Left cardiac atrium (tissue), 4 donors: Measurements from ENCODE around the gene MICALL2. TPM values are rescaled to one million over a fixed set of nuclear protein-coding genes. Genes with fewer than 3 reads are reported as not detected.

Source experiments
- ATAC-seq, 2 donors: fragments of 200-7000 bp; cut with Tn5 transposase; one replicate each; pipeline ENCODE4 v1.9.1; 2020; ENCODE audit warnings: mild to moderate bottlenecking in 2 of 2, moderate library complexity in 2 of 2
- DNase-seq: peaks from one replicate; pipeline ENCODE4 v3.0.0-alpha.2; 2020
- intact Hi-C, 2 donors: fragments of 100-400 bp; cut with DNase I; formaldehyde crosslinking; loops; one replicate each; pipeline versions ENCODE4 v1.14.1 to v1.15.1; 2022 to 2023
- total RNA-seq, 2 donors: library from RNA; stranded (reverse); fragmentation: NEBNext Ultra II Directional; extraction: Animal tissue kit (Norgen Biotek cat#: 25700); gene quantifications; one replicate each; pipeline ENCODE4 v1.2.1, GENCODE V29; 2021
- donor health status: DM: no; HTN: yes; CAD: no.
- donor health status: DM: no; HTN: yes; CAD: no; lungs with severe emphysema.
- donor health status: DM: yes; HTN: yes; CAD: no.
- donor health status: Dilated cardiomyopathy.

MICALL2 gene
- total RNA-seq, 2 donors from 2014 or later, result 9.9 to 21.8 TPM

GRCh38 chr7:1440620-1441019 is 18.6 kb downstream of the MICALL2 start:
- DNase-seq (no peak), ATAC-seq (no peak)
- intact Hi-C loops, result no loop called here

- intact Hi-C loops, result no loop called here
- no peak for DNase-seq
- ATAC-seq, result no peak
These were observed 19.6 kb downstream of the MICALL2 start for GRCh38 chr7:1439373-1440363.

GRCh38 chr7:1438821-1439220 is 20.4 kb downstream of the MICALL2 start:
- no peak for DNase-seq
- intact Hi-C loops, result no loop called here
- no peak for ATAC-seq

GRCh38 chr7:1438208-1438607 is 21.1 kb downstream of the MICALL2 start:
- no peak for ATAC-seq
- intact Hi-C loops, result no loop called here
- no peak for DNase-seq

GRCh38 chr7:1437155-1437880 is 22.0 kb downstream of the MICALL2 start:
- ATAC-seq (no peak), DNase-seq (no peak)
- intact Hi-C loops, result no loop called here

- DNase-seq (no peak), ATAC-seq (no peak)
- intact Hi-C loops, result no loop called here
These were observed 22.7 kb downstream of the MICALL2 start for GRCh38 chr7:1436608-1437007.

GRCh38 chr7:1434891-1435670 is 24.2 kb downstream of the MICALL2 start:
- intact Hi-C loops, result no loop called here
- no peak for DNase-seq
- ATAC-seq, result no peak

- intact Hi-C loops, result no loop called here
- no peak for ATAC-seq
- no peak for DNase-seq
These were observed 25.0 kb downstream of the MICALL2 start for GRCh38 chr7:1434165-1434718.

- intact Hi-C loops, result loop anchor here in 1 of 2 donors (2.0 kb wide), 1 partner anchor 239 kb away; no protein-coding TSS in a partner anchor
- DNase-seq (no peak), ATAC-seq (no peak)
These were observed 25.9 kb downstream of the MICALL2 start for GRCh38 chr7:1433128-1433920.

- DNase-seq (peak; percentile 72), ATAC-seq (peak; percentile 54 to 64)
- intact Hi-C loops, result loop anchor here in 1 of 2 donors (2.0 kb wide), 1 partner anchor 238 kb away; no protein-coding TSS in a partner anchor
These were observed 26.7 kb downstream of the MICALL2 start for GRCh38 chr7:1432411-1433082.

GRCh38 chr7:1431634-1432380 is 27.5 kb downstream of the MICALL2 start:
- DNase-seq (no peak), ATAC-seq (no peak)
- intact Hi-C loops, result loop anchor here in 1 of 2 donors (2.0 kb wide), 1 partner anchor 237 kb away; no protein-coding TSS in a partner anchor

- intact Hi-C loops, result no loop called here
- no peak for DNase-seq
- ATAC-seq, result no peak
These were observed 28.0 kb downstream of the MICALL2 start for GRCh38 chr7:1431226-1431625.

GRCh38 chr7:1430056-1430845 is 29.0 kb downstream of the MICALL2 start:
- intact Hi-C loops, result no loop called here
- DNase-seq (no peak), ATAC-seq (no peak)

GRCh38 chr7:1428941-1429501 is 30.2 kb downstream of the MICALL2 start:
- intact Hi-C loops, result no loop called here

GRCh38 chr7:1427064-1427657 is 32.1 kb downstream of the MICALL2 start:
- DNase-seq, result no peak
- intact Hi-C loops, result loop anchor here in 1 of 2 donors (2.0 kb wide), 1 partner anchor 48 kb away; no protein-coding TSS in a partner anchor
- no peak for ATAC-seq

More at GRCh38 chr7:1428941-1429501, 30.2 kb downstream of the MICALL2 start:
- ATAC-seq (no peak), DNase-seq (no peak)
